ENCODE results near the gene BRWD1.

Gene BRWD1

GRCh38 chr21:39327727-39328126 lies 14.3 kb upstream of the BRWD1 start:
- no peak for DNase-seq (ENCODE audit: low read depth)

- no peak for DNase-seq (ENCODE audit: low read depth)
These were observed 13.3 kb upstream of the BRWD1 start for GRCh38 chr21:39326607-39327307.

- no peak for DNase-seq (ENCODE audit: low read depth)
These were observed 12.0 kb upstream of the BRWD1 start for GRCh38 chr21:39325458-39325857.

- DNase-seq (ENCODE audit: low read depth), result no peak
These were observed 8.0 kb upstream of the BRWD1 start for GRCh38 chr21:39321424-39321823.

DNA sequence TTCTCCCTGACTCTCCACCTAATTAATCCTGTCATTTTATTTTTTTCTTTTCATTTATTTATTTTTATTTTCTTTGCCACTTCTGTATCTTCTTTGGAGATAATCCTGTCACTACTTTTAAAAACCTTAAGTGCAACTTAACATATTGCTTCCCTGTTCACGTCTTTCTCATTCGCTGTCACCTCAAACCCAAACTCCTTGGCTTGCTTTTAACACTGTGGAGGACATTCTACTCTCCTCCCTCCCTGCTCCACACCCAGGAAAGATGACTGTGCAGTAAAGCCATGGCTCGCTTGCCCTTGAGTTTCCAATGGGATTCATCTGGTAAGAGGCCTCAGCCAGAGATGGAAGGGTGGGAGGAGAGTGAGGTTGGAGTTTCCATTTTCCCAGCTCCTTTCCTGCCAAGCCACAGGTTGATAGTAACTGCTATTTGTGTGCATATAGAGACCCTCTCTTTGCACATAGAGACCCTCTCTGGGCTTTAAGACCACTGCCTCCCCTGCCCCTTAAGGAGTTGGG lies 6.4 kb upstream of the BRWD1 start:
- no peak for DNase-seq (ENCODE audit: low read depth)

GRCh38 chr21:39319251-39319756 lies 5.9 kb upstream of the BRWD1 start:
- no peak for DNase-seq (ENCODE audit: low read depth)

- DNase-seq (ENCODE audit: low read depth), result no peak
These were observed 4.9 kb upstream of the BRWD1 start for GRCh38 chr21:39318091-39318959.

DNA sequence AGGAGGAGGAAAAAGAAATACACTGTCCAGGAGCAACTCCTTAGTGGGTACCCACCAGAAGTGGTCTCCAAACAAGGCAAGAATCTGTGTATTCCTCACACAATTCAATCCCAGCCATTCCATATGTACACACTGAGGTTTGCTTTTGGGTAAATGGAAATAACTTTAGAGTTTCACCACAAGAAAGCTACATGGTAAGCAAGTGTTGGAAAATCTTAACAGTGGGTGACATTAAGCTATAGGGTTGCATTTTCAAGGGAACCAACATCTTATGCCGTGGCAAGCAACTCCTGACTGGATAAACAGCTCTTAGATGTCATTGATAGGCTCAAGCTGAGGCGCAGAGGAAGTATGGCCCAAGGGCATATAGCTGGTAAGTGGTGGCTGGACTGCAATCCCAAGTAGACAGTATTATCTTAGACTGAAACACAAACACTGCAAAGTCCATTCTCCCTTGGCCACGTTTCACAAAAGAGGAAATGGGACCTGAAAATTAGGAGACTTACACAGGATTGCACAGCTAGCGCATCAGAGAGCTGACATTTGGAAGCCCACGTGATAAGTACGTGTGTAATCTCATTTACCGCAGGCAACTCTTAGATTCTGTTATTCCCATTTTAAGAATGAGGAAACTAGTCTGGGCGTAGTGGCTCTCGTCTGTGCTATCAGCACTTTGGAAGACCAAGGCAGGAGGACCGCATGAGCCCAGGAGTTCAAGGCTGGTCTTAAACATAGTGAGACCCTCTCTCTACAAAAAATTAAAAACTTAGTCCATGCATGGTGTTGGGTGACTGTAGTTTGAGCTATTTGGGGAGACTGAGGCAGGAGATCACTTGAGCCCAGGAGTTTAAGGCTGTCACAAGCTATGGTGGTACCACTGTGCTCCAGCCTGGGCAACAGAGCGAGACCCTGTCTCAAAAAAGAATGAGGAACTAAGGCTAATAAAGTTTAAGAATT lies 4.0 kb upstream of the BRWD1 start:
- DNase-seq (ENCODE audit: low read depth), result no peak

DNA sequence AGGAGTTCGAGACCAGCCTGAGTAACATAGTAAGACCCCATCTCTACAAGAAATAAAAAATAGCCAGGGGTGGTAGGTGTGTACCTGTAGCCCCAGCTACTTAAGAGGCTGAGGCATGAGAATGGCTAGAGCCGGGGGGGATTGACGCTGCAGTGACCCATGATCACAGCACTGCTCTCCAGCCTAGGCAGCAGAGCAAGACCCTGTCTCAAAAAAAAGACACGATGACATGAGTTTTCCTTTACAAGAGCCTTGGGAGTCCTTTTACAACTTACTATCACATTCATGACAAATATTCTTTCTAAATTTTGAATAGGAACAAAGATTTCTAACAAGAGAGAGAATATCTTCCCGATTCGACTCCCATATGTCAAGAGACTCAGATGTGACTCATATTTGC lies 3.3 kb upstream of the BRWD1 start:
- no peak for DNase-seq (ENCODE audit: low read depth)

DNA sequence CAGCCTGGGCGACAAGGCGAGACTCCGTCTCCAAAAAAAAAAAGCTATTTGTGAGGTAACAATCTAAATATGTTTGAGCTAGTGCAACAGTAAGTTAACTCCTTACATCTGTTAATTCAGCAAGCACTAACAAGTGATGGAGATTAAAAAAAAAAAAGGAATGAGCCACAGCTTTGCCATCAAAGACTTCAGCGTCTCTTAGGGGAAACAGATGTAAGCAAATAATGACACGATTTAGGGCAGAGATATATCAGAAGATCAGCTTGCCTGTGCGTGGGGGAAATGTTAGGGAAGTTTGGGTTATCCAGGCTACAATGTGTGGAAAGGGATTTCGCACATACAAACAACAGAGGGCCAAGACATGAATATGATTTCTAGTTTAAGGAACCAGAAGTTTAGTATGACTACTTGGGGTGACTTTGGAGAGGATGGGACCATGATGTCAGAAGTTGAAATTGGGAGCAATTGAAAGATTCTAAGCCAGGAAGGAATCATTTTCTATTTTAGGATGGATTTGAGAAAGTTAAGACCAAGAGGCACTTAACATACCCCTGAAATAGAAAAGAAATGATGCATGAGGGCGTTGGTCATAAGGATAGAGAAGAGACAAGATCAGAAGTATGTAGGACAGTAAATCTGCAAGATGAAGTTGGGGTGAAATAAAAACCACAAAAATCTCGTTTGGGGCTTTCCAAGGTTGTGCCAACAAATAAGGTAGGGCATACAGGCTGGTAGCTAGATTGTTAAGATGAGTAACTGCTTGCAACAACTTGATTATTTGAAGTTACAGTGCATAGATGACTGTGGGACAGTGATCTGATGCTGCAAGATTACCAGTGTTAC lies 2.4 kb upstream of the BRWD1 start:
- no peak for DNase-seq (ENCODE audit: low read depth)

GRCh38 chr21:39314143-39315027 lies 953 bp upstream of the BRWD1 start:
- peak; percentile 9 for DNase-seq (ENCODE audit: low read depth)

DNA sequence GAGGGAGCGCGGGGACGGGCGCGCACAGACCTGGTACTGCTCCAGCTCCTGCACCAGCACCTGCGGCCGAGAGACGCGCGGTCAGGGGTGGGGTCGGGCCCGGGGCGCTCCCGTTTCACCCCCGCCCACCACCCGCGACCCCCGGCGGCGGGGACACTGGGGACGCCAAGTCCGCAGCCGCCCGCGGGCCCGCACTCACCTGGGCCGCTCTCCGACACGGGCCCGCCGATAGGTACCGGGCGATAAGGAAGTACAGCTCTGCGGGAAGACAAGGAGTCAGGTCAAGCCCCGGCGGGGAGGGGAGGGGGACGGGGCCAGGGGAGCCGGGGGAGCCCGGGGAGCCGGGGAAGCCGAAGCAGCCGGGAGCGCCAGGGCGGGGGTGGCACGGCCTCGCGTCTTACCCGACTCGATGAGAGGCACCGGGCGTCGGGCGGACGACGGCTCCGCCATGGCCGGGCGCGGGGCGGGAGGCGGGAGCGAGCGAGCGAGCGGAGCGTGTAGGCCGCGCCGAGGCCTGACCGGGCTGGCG lies 326 bp downstream of the BRWD1 start:
- peak; percentile 1 for DNase-seq (ENCODE audit: low read depth)

GRCh38 chr21:39312112-39313041 lies 1.1 kb downstream of the BRWD1 start:
- peak; percentile 92 for DNase-seq (ENCODE audit: low read depth)

GRCh38 chr21:39311164-39311563 lies 2.3 kb downstream of the BRWD1 start:
- no peak for DNase-seq (ENCODE audit: low read depth)

- no peak for DNase-seq (ENCODE audit: low read depth)
These were observed 6.0 kb downstream of the BRWD1 start for GRCh38 chr21:39307466-39307865.

- DNase-seq (ENCODE audit: low read depth), result no peak
These were observed 12.8 kb downstream of the BRWD1 start for GRCh38 chr21:39300587-39300986.

DNA sequence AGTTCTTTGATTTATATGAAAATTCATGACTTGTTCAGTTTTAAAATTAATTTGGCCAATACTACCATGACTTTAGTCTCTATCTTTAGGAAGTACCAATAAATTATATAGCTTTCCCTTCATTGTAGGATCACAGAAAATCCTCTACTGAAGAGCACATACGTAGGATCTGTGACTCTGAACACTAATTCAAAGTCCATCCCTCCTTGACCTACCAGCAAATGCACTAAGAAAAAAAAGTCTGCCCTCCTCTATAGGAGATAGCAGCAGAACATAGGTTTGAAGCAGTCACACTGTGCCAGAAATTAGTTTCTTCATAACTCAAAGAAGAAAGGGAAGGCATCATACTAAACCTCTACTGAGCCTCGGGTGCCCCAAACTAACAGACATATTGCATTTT lies 16.5 kb downstream of the BRWD1 start:
- no peak for DNase-seq (ENCODE audit: low read depth)

GRCh38 chr21:39288987-39289386 lies 24.4 kb downstream of the BRWD1 start:
- no peak for DNase-seq (ENCODE audit: low read depth)

DNA sequence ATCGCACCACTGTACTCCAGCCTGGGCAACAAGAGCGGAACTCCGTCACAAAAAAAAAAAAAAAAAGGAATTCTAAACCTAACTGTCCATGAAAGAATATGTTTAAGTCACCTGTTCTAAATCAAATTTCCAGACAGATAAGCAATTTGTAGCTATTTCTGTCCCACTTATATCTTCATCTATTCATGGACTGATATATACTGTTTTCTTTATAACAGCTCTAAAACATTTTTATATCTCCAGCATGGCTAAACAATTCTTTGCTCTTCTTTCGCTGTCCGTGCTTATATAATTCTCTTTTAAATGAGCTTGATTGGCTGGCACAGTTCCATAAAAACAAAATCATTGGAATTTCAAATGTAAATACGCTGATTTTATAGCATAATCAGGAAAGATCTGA lies 30.5 kb downstream of the BRWD1 start:
- DNase-seq (ENCODE audit: low read depth), result no peak

Data from stimulated activated CD8-positive, alpha-beta memory T cell treated with anti-CD3 and anti-CD28 coated beads, Interleukin-15, amount 100 ng/mL, for 1 hour (primary cell).